HG03521 (cell line): Measurements from ENCODE around the gene NEDD8.

Experiments used
- ATAC-seq: cut with Tn5 transposase; IDR thresholded peaks from one replicate; pipeline ENCODE4 v1.9.1; 2021; ENCODE audit warnings: mild to moderate bottlenecking, moderate library complexity; ENCODE audit not compliant: unreplicated experiment

Gene NEDD8

DNA sequence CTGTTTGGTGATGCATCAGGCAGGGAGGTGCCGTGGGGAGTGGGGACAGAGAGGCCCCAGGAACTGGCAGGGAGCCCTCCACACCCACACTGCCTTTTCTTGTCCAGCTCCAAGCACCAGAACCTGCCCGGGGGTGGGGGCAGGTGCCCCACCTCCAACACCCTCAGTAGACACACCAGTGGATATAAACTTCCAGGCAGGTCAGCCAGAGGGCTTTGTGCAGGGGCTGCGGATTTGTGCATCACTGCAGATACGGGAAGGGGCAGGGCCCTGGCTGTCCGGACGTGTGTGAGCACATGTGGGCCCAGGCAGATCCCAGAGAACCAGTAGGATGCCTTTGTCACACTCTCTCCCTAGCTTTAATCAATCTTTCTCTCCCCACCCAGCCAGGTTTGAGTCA is 32.1 kb upstream of the NEDD8 start:
- ATAC-seq, result no peak

DNA sequence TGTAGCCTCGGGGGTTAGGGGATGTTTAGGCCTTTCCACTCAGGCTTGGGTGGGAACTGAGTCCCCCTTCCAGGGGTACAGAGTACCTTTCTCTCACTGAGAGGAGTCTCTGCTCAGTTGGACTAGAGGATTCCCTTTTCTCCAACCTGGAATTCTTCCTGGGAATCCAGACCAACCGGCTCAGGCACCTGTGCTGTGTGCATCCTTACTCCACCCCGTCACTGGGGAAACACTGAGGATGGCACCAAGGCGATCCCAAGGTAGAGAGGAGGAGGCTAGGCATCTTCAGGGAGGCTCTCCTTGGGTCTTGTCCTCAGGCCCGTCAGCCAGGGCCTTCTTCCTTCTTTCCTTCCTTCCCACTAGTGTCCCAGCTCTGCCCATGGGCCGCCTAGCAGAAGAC is 31.7 kb upstream of the NEDD8 start:
- ATAC-seq, result no peak

DNA sequence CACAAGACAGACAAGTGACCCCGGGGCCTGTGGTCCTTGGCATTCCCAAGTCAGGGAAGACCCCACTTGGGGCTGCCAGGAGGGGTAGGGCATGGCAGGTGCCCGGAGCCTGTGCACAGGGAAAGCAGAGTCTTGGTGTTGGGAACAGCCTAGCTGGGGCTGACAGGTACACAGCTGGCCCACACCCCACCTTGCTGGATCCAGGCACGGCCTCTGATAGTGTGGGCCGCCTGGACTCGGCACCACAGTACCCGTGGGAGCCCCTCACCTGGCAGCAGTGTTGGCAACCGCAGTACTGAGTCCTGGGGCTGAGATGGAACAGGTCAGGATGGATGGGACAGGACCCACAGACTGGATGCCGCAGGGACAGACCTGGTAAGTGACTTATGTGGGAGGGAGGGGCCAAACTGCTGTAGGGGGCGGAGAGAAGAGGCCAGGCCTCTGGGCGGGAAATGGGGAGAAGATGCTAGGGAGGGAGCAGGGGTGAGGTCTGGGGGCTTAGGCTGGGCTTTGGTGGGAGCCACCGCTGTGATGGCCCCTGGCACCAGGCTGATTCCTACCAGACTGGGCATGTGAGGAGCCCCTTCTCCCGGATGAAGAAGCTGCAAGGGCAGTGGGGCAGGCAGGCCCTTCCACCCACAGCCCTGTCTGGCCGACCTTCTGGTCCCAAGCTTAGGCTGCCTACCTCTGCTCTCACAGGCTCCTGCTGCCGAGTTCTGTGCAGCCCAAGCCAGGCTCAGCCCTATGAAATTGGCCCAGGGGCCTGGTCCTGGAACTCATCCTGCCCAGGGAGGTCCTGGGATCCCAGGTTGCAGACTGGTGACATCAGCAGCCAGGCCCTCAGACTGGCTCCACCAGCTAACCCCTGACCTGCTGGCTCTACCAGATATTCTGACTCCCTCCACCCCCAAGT is 30.9 kb upstream of the NEDD8 start, which contains the start of gene TGM1:
TGM1 (minus strand) TSS at position 357 of the 913 bp plus-strand sequence. CDS start 825 bp downstream, outside the sequence.
- no peak for ATAC-seq

DNA sequence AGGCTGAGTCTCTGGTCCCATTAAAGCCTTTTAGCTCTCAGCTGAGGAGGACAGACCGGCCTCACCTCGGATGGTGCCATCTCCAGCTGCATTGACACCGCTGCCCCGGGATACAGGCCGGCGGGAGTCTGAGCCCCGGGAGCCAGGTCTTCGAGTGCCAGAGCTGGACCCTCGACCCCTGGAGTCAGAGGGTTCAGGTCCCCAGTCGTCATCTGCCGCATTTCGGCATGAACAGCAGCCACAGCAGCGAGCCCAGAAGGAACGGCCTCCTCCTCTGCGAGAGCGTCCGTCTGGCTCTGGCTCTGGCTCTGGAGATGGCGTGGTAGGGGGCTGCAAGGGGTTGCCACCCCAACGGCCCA is 29.8 kb upstream of the NEDD8 start:
- ATAC-seq, result no peak

DNA sequence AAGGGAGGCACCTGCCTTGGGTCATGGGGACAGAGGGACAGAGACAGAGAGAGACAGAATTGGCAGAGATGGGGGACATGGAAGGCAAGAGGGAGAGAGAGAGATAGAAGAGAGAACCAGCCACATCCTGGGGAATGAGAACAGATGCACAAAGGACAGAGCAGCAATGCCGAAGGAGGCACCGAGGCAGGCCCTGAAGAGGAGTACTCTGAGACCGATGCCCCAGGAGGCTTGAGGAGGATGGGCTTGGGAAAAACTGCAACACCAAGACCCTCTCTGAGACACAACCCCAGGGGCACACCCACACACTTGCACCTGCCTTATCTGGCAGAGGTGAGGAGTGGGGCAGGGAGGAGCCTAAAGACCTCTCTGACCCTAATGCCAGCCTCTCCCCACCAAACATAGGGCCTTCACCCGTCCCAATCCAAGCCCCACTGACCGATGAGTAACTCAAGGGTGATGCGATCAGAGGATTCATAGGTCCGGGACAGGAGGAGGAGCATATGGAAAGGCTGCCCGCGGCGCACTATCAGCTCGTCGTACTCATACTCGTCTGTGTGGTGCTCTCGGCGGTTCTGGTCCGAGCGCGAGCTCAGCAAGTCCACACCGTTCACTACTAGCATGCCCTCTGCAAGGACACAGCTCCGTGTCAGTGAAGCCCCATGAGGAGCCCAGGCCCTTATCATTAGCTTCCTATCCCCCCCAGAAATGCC is 29.2 kb upstream of the NEDD8 start:
- no peak for ATAC-seq

DNA sequence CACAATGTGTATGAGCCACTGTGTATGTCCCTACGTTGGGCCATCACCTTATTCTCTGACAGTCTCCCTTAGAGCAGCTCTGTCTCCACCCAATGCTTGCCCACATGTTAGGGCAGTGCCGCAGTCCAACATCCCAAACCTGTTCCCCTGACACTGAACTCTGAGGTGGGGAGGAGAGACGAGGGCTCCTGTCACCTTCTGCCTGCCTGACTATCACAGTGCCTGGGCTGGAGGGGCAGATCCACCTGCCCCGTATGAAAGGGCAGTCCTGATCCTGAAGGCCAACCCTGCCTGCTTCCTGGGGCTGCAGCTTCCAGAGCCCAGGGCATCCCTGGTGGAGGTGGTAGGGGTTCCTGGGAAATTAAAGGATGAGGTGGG is 28.6 kb upstream of the NEDD8 start:
- ATAC-seq, result no peak

DNA sequence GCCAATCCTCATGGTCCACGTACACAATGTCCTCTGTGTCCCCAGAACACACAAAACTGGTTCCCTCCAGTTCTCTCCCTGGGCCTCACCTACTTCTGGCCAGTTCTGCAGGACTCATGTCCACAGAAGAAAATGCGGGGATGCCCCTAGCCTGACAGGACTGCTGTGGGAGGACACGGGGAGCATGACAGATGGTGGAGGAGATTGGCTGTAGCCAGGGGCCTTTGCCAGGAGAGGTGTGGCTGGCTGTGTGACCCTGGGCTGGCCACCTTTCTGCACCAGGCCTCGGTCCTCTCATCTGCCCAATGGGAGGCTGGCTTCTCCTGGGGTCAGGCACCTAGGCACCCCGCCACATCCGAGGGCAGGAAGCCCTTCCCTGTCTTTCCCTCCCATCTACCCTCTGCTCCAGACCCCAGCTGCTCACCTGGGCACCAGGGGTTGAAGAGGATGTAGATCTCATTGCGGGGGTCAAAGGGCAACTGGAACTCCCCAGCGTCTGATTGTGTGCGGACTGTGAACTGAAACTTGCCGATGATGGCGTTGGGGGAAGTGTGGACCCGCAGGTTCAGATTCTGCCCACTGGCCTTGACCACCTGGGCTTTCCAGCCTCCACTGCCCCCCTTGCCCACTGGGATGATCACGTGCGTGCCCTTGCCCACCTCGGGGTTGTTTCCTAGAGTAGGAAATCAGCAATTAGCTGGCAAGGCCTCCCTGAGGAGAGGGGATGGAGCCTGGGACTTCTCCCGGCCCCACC is 28.0 kb upstream of the NEDD8 start:
- no peak for ATAC-seq

DNA sequence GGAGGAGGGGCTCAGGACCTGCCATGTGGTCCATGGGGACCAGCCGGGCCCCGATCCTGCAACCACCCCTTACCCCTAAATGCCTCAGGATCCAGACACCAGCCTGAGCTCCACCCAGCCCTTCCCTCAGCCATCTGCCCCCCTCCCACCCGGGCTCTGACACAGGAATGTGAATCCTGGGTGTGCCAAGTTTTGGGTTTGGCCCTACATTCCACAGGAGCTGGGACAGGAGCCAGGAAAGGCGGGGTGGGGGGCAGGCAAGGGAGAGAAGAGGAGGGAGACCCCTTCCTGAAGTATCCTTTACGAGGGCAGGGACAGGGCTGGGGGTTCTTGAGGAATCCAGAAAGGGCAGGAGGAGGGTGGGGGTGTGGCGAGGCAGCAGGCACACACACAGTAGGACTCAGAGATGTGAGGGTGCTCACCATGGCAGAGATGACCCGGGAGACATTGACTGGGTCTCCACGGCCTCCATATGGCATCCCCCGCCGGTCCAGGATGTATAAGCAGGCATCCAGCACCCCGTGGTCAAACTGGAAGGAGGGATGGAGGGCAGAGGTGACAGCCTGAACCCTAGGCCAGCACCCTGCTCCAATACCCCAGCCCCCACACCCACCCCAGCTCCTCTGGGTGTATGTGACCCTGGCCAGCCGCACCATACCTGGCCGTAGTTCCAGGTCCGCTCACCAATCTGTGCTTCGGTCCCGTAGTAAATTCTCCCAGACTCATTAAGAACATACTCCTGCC is 27.3 kb upstream of the NEDD8 start:
- no peak for ATAC-seq

DNA sequence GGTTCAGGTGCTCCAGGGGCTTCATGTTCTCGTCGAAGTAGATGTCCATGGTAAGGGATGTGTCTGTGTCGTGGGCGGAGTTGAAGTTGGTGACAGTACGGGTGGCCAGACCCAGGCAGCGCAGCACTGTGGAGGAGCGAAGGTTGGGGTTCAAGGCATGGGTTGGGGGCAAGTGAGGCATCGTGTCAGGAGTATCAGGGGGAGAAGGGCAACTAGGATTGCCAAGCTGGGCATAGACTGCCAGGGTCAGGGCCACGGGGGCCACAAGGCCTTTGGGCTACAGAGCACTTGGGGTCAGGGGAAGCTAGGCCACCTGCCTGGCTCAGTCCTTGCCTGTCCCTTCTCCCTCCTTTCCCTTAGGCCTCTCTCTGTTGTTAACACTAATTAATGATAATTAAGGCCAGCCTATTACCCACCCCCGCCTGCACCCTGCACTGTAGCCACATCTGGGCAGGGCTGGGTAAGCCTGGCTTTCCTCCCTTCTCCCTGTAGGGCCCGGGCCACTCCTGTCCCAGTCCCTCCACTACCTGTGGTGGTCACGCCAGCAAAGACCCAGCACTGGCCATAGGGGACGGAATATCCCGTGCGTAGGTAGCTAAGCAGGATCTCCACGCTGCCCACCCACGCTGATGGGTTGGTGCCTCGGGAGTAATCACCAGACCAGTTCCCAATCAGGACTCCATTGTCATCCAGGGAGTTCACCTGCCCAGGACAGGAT is 26.5 kb upstream of the NEDD8 start:
- ATAC-seq, result no peak

DNA sequence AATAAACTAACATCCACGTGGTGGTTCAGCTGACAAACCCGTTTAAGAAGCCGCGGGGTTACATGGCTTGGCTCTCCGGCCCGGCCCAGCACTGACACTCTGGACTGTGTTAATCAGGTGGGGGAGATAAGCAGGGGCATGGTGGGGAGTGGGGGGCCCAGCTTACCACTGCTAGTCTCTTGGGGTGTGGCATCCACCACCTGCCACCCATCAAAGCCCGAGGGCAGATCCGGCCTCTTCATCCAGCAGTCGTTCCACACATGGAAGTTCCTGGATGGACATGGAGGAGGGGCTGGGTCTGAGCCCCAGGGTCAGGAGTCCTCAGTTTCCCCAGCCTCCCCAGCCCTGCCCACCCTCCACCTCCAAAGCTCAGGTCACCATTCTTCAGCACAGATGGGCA is 26.0 kb upstream of the NEDD8 start:
- no peak for ATAC-seq

DNA sequence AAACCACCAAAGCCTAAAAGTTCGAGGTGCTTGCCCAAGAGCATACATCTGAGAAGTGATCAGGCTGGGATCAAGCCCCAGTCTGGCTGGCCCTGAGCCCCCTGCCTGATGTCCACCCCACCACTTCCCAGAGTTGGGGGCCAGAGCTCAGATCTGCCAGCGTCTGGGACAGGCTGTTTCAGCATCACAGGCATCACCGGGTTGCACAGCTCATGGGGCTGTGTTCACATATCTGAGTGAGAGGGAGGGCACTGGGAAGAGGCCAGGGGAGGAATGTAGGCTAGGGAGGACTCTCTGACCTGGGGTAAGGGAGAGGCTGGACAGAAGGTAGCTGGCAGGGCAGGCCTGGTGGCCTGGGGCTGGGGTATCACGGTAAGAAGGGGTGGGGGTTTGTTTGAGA is 24.8 kb upstream of the NEDD8 start:
- ATAC-seq, result no peak

DNA sequence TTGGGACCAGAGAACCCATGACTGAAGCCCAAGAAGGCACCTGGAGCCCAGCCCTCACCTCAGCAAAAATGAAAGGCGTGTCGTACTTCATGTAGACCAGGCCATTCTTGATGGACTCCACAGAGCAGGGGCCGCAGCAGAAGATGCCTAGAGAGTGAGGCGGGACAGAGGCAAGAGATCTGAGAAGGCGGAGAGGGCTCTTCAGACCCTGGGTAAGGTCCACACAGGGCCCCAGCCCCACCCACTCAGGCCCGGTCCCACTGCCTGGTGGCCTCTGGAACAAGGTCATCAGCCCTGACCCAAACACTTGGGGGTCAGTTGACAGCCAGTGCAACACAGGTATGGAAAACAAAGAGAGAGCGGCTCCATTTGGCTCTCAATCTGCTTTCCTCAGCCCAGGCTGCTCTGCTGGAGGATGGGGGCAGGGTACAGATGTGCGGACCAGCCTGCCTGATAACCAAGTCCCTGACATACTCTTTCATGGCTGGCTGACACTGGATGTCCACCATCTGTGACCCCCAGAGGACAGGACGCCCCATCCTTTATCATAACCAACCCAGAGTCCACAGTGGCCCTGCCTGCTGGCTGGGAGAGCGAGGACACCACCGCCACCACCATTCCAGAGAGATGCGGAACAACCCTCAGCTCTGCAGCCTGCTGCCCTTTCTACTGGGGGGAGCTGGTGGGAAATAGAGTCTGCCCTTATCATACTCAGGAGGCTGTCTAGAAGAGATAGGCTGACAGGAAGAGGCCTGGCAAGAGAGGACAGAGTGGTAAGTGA is 24.0 kb upstream of the NEDD8 start:
- no peak for ATAC-seq

DNA sequence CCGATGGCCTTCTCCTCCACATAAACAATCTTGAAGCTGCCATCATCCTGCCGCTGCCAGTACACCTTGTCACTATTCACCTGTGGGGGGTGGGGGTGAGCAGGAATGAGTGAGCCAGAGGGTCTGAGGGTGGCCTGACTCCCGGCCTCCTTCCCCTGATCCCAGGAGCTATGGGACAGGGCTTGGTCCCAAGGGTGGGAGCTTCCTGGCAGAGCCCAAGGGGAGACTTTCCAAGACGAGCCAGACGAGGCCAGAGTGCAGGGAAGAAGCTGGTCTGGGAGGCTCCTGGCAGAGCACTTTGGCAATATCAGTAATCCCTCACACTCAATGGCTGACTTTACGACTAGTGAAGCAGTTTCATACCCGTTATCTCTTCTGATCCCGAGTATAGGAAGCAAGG is 23.3 kb upstream of the NEDD8 start:
- ATAC-seq, result no peak

DNA sequence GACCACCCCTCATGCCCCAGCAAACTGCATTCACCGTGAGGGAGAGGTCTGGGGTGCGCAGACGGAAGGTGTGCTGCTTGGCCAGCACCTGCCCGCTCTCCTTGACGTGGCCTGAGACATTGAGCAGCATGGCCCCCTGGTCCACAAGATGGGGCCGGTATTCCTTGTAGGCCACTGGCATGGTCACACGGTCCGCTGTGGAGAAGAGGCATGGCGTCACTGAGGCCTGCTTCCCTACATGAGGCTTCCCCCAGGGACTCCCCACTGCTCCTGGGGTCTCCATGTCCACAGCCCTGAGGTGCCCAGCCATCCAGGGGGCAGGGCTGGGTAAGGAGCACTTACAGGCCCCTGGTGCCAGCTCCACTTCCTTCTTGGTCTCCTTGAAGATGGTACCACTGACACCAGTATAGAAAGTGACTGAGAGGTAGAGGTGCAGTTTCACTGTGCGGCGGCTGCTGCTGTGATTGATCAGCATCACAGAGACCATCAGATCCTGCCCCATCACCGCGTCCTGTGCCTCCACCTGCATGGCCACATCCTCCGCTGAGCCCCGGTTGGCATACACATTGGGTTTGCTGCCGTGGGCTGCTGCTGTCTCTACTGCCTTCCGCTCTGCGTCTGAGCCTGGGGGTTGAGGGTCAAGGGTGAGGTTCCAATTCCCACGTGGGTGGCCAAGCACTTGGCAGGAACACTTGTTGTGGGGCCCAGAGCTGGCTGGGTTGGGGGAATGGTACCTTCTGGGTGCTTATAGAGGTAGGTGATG is 22.6 kb upstream of the NEDD8 start:
- ATAC-seq, result no peak

DNA sequence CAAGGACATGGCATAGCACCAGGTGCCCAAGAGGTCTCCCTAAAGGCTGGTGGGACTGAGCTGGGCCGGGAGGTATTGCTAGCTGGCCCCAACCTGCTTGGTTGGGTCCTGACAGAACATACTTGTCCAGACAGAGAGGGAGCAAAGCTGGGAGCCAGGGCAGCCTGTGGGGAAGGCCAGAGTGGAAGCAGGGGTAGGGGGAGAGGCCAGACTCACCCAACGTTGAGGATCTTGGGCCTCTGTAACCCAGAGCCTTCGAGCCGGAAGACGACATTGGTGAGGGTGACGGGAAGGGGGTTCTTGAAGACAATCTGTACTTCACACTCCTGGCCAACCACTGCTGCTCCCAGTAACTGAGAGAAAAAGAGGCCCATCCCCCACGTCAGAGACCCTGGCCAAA is 21.8 kb upstream of the NEDD8 start:
- no peak for ATAC-seq

DNA sequence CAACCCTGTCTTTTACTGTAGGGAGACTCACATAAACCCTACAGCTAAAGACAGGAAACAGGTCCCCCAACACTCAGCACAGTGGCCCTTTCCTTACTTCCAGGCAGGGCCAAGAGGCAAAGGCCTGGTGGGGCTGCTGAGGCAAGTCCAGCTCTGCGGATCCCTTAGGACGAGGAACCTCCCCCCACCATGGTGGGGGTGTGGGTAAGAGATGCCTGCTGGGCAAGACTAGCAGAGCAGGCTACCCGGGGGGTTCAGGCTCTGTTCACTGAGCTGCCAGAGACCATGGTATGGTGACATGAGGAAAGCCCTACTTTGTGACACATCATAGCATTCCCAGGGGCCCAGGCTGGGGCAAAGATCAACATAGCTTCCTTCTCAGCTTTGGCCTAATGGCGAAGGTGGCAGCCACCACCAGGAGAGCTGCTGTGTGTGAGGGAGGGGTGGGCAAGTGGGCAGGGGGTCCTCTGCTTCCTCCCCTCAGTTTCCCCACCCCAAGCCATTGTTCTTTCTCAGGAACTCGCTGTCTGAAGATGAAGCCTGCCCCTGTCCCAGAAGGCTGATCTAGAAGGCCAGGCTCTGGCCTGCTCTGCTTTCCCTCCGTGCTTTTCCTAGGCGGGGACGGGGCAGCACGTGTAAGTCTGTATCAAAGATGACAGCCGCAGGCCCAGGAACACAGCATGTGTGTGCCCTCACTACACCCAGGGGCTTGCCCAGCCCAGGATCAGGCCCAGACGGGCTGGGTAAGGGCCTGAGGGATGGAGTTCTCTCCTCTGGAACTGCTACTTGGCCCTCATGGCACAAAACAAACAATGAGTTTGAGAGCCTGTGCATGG is 20.3 kb upstream of the NEDD8 start:
- ATAC-seq, result no peak

DNA sequence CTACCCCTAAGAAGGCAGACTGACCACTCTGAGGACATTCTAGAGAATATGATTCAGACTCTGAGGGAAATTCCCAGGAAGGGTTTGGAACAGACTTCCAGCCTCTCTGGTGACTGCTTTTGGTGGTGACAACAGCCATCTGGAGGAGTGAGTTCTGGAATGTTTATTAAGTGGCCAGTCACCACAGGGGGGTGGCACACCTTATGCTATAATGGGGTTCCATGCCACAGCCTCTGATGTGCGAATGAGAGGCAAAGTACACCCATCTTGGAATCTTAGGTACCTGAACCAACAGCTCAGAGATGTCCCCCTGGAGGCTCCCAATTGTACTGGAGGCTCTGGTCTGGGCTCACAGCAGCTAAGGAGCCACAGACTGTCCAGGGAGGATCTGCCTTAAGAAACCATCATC is 19.7 kb upstream of the NEDD8 start:
- ATAC-seq, result no peak

DNA sequence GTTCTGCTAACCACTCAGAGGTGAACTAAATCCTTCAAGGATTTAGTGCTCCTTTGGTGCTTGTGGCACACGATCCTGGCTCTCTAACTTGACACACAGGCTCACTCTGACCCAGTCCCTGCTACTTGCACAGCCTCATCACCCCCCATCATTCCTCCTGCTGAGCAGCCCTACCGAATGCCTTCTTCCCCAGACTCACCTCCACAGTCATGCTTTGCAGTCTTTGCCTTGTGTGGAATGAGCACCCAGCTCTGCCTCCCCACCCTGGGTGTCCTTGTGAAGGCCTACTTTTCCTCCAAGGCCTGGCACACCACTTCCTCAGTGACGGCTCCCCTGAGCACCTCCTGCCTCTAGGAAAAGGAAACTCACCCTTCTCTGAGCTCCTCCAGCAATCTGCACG is 18.2 kb upstream of the NEDD8 start:
- ATAC-seq, result no peak
